PFSK-1 (cell line): Measurements from ENCODE around the gene CLTA.

ENCODE experiments used
- POLR2AphosphoS5 ChIP-seq: IDR thresholded peaks from 2 replicates; pipeline ENCODE4 v1.6.1; 2012; ENCODE audit warnings: low read depth, mild to moderate bottlenecking, control low read depth, low read length, moderate library complexity
- SIN3A ChIP-seq: IDR thresholded peaks from 2 replicates; pipeline ENCODE4 v1.6.1; 2012; ENCODE audit warnings: mild to moderate bottlenecking, low read length, moderate library complexity, borderline replicate concordance; ENCODE audit not compliant: insufficient read depth
- TAF1 ChIP-seq: IDR thresholded peaks from 2 replicates; pipeline ENCODE4 v1.6.1; 2012; ENCODE audit warnings: low read length, control low read depth, borderline replicate concordance; ENCODE audit not compliant: insufficient read depth
- TF ChIP-seq, protein P1 (sequence below), 2 experiments: IDR thresholded peaks; 2 replicates each; pipeline versions ENCODE4 v1.6.1 to v1.8.0; 2011 to 2012; ENCODE audit warnings: low read depth in 2 of 2, low read length in 2 of 2, control low read depth in 1 of 2, inconsistent platforms in 1 of 2, mild to moderate bottlenecking in 1 of 2, moderate library complexity in 1 of 2; ENCODE audit not compliant: insufficient read depth in 1 of 2

DNA sequence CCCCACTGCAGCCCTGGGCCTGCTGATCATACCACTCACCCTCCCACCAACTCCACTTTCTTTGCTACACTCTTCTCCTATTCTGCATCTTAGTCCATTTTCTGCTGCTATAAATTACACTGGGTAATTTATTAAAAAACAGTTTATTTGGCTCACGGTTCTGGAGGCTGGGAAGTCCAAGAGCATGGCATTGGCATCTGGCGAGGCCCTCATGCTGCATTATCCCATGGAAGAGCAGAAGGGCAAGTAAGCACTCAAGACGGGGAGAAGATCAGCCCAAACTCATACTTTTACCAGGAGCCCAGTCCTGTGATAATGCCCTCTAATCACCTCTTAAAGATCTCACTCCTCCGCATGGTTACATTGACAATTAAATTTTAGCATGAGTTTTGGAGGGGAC is 44.8 kb upstream of the CLTA start:
- TF ChIP-seq POLR2AphosphoS5 (no peak), TAF1 (no peak), SIN3A (no peak)
- TF ChIP-seq, protein P1, sequence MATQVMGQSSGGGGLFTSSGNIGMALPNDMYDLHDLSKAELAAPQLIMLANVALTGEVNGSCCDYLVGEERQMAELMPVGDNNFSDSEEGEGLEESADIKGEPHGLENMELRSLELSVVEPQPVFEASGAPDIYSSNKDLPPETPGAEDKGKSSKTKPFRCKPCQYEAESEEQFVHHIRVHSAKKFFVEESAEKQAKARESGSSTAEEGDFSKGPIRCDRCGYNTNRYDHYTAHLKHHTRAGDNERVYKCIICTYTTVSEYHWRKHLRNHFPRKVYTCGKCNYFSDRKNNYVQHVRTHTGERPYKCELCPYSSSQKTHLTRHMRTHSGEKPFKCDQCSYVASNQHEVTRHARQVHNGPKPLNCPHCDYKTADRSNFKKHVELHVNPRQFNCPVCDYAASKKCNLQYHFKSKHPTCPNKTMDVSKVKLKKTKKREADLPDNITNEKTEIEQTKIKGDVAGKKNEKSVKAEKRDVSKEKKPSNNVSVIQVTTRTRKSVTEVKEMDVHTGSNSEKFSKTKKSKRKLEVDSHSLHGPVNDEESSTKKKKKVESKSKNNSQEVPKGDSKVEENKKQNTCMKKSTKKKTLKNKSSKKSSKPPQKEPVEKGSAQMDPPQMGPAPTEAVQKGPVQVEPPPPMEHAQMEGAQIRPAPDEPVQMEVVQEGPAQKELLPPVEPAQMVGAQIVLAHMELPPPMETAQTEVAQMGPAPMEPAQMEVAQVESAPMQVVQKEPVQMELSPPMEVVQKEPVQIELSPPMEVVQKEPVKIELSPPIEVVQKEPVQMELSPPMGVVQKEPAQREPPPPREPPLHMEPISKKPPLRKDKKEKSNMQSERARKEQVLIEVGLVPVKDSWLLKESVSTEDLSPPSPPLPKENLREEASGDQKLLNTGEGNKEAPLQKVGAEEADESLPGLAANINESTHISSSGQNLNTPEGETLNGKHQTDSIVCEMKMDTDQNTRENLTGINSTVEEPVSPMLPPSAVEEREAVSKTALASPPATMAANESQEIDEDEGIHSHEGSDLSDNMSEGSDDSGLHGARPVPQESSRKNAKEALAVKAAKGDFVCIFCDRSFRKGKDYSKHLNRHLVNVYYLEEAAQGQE (IDR thresholded peaks at IDR 0.05; ENCODE audit: insufficient read depth in 1 of 2, low read depth in 2 of 2, low read length in 2 of 2): no peak
